Fibroblast of skin of left quadriceps (primary cell): ENCODE results near the gene CD4.
A peak's percentile ranks its signal among the peaks of the same experiment; 100 is the strongest.

Source experiments
- DNase-seq, 2 experiments: peaks; one replicate each; pipeline ENCODE4 v3.0.0-alpha.2; 2013; ENCODE audit warnings: low read depth in 2 of 2

The CD4 gene

DNA sequence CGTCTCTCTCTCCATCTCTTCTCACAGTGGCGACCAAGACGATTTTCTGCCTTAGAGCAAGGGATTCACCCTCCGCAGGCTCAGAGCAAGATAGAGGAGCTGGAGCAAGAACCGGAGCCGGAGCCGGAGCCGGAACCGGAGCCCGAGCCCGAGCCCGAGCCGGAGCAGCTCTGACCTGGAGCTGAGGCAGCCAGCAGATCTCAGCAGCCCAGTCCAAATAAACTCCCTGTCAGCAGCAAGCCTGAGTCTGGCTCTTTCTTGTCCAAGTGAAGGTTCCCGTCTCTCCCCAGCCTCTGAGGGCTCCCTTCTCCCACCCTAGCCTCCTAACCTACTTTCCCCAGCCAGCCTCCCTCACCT is 11.1 kb upstream of the CD4 start:
- DNase-seq, result no peak

DNA sequence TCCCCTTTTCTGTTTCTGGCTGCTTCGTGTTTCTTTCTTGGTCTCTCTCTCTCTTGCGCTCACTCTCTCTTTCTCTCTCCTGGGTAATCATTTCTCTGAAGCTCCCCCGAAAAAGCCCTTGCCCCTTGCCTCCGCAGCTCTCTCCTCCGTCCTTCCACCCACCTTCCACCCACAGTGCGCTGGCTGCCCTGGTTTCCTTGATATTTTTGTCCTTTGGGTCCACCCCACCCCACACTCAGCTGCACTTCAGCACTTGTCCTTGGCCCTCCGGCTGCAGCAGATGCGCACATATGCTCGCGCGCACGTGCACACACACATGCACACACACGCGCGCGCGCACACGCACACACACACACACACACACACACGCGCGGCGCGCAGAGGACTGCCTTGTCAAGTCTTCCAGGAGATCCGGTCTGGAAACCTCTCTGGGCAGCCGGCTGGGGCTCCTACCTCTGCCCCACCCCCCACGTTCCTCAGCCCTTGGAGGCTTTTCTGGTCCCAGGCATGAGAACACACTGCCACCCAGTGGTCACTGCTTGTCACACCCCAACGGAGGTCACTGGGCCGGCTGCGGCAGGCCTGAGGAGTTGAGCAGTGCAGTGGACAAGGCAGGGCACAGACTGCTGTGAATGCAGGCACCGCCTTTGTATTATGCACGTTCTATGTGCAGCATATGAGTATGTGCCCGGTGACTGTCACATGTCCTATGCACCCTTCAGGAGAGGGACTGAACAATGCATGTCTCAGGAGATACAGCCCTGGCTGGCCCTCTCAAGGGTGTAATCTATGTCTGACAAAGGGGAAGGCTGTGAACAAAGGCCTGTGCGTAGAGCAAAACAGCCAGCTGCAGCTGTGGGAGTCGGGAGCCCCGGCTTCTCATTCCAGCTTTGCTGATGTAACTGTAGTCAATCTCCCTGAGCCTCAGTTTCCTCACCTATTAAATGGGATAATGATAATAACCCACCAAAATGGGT is 10.5 kb upstream of the CD4 start:
- peak; percentile 80 for DNase-seq

DNA sequence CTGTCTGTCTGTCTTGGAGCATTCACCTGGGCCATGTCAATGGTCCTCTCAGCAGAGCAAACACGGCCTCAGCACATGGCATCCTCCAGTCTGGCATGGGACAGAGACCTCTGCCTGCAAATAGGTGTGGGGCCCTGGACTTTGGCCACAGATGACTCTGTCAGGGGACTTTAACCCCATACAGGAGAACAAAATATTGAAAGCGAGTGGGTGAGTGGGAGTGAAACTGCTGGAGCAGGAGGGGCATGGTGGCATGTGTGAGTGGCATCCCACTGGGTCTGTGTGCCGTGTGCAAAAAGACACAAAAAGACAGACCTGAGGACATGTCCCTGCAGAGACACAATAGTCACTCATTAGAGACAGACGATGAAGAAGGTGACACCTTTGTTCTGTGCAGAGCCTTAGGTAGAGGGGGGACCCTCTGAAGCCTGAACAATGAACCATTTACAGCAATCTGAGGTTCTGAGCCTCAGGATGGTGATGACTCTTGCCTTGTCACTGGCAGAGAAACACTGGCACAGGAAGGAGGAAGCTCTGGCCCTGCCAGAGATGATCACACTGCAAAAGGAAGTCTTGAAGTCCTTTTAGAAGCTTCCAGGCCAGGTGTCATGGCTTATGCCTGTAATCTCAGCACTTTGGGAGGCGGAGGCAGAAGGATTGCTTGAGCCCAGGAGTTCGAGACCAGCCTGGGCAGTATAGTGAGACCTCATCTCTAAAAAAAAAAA is 9.5 kb upstream of the CD4 start:
- DNase-seq, result no peak

DNA sequence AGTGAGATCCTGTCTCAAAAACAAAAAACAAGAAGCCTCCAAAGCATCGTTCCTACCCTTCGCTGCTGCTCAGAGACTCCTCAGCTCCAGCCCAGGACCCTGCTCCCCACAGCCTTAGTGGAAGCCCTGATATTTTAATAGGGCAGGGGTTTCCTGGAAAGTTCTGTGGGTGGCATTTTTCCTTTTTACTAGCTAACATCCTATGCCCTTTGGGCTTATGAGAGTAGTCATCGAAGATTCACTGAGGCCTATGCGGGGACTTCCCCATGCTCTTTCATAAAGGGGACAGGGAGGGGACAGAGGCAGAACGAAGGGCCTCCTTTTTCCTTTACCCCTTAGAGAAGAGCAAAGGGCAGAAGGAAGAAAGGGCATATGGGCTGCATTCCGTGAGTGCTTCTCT is 8.8 kb upstream of the CD4 start:
- no peak for DNase-seq

DNA sequence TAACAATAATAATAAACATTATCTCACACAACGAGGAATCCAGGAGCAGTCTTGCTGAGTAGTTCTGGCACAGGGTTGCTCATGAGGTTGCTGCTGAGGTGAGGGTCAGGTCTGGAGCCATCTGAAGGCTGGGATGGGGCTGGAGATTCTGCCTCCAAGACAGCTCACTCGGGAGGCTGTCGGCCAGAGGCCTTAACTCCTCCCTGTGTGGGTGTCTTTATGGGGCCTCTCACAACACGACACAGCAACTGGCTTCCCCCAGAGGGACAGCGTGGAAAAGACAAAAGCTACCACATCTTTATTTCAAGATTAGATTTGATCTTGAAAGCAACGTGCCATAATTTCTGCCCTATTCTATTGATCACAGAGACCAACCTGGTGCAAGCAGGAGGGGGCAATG is 7.2 kb upstream of the CD4 start:
- DNase-seq, result no peak

DNA sequence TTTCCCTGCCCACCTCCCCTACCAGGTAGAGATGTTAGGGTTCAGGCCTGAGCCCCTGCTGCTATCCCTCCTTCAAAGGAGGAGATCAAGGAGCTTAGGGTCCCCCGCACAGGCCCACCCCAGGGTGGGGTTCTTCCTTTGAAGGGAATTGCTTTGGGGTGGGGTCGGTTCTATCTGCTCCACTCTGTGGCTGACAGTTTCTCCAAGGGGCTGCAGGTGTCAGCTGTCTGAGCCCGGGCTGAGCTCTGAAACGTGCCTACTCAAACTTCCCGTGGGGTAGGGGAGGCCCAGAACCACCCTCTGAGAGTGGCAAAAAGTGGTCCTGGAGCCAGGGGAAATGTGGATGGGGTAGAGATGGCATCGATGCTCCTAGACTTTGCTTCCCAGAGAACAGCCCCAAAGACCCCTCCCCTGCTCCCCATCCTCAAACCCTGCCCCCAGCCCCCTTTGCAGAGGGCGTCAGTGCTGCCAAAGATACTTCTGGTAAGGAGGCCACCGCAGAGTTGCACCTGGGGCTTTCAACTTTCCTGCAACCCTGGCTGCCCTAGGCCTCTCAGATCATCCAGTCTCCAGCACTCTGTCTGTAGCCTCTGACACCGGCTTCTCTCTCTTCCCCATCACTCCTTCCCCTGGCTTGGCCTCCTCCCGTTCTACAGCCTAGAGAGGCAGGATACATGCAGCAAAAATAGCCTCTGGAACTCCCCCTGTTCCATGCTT is 6.3 kb upstream of the CD4 start:
- DNase-seq, result no peak

DNA sequence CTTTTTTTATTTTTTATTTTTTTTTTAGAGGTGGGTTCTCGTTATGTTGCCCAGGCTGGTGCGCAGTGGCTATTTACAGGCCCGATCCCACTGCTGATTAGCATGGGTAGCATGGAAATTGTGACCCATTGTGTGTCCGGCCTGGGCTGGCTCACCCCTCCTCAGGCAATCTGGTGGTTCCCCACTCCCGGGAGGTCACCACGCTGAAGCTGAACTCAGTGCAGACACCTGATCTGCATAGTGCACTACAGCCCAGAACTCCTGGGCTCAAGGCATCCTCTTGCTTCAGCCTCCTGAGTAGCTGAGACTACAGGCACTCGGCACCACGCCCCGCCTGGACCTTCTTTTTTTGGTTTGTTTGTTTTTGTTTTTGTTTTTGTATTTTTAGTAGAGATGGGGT is 5.5 kb upstream of the CD4 start:
- DNase-seq, result no peak

DNA sequence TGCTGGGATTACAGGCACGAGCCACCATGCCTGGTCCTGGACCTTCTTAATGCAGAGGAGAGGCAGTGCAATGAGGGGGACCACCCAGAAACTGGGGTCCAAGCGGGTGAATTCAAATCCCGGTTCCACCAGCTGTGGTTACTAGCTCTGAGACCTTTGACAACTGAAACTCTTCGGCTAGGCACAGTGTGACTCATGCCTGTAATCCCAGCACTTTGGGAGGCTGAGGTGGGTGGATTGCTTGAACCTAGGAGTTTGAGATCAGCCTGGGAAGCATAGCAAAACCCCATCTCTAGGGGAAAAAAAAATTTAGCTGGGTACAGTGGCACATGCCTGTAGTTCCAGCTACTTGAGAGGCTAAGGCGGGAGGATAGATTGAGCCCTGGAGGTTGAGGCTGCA is 5.0 kb upstream of the CD4 start:
- no peak for DNase-seq

DNA sequence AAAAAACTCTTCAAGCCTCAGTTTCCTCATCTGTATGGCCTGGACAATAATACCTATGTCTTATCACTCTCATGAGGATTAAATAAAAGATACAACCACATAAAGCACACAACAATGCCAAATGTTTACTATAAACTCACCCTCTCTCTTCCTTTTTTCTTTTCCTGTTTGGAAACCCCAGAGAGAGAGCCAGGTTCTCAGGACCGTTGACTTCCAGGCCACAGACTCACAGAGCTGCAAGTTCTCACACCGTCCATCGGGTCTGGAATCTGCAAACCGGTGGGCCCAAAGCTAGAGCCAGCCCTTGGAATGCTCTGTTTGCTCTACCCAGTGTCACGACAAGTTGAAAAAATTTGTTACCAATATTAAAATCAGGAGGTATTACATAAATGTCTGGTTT is 4.6 kb upstream of the CD4 start:
- no peak for DNase-seq

DNA sequence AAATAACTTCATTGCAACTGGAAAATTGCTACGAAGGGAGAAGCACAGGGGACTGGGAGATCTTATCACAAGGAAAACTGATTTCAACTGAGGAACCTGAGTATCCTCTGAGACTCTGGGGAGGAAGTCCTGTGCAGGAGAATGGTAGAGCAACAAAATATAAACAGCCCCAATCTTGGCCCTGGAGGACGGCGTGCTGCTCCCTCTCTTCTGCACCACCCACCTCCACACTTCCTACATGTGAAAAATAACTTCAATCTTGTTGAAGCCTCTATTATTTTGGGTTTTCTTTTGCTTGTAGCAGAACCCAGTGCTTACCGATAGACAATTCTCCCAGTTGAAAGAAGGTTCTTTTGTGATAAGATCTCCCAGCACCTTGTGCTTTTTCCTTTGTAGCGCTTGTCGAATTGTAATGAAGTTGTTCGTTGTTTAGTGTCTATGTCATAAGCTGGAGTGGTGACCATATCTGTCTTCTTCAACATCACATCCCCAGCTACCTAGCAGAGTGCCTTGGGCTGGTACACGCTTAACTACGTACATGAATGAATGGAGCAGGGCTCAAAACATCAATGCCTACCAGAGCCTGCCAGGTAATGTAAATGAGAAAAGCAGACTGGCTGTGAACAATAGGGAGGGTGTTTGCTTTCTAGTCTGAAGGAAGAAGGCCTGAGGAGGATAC is 2.8 kb upstream of the CD4 start:
- DNase-seq, result no peak

DNA sequence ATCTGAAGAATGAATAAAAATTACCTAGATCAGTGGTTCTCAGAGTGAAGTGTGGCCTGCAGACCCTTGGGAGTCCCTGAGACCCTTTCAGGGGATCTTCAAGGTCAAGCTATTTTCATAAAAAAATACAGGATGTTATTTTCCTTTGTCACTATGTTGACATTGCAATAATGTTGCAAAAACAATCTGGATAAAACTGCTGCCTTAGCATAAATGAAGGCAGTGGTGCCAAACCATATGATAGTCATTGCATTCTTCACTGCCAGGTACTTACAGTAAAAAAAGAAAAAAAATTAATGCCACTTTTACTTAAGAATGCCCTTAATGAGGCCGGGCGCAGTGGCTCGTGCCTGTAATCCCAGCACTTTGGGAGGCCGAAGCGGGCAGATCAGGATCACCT is 2.0 kb upstream of the CD4 start:
- no peak for DNase-seq

DNA sequence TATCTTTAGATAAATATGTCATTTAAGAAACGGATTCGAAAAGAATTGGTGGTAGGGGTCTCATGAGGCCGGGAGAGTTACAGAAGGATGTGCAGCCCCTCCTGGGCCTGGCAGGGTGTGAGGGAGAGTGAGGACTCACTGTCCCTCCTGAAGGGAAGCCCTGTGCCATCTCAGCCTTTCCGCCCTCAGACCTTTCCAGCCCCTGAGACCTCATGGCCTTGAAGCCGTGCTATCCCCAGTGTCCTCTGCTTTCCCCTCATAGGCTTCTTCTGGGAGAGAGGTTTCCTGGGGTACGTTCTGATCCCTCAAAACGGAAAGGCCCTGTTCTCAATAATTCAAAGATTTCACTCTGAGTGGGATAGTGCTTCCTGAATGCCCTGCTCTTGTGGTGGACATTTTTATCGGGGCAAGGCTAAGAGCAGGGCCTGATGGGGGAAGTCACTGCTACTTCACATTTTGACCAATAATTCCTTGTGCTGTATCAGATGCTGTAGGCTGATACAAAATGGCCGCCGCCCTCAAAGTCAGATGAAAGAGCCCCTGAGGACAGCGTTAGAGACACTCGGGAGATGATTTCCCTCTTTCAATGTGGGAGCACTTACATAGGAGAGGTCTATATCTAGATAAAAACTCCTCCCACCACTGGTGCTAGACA is 1.3 kb downstream of the CD4 start:
- no peak for DNase-seq

DNA sequence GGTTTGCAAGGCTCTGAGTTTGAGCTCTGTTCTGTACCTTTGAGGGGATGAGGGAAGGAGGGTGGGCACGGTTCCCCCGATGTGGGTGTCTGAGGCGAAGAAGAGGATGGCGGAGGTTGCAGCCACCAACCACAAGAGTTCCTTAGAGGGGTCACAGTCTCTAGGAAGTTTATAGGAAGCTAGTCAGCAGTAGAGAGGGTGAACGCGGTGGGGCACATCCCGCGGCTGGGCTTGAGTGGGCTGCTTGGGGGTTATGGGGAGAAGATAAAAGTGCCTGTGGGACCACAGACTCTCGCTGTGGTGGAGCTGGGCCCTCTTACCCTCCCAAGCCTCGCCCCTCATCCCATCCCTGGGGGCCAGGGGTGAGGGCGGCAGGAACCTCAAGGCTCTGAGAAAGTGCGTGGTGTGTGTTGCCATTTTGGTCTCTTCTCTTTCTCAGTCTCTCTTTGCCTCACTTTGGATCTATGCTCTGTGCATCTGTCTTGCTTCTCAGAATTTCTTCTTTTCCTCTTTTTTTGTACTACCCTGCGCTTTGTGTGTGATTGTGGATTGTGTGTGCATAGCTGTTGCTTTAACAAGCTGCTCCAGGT is 2.7 kb downstream of the CD4 start:
- no peak for DNase-seq

DNA sequence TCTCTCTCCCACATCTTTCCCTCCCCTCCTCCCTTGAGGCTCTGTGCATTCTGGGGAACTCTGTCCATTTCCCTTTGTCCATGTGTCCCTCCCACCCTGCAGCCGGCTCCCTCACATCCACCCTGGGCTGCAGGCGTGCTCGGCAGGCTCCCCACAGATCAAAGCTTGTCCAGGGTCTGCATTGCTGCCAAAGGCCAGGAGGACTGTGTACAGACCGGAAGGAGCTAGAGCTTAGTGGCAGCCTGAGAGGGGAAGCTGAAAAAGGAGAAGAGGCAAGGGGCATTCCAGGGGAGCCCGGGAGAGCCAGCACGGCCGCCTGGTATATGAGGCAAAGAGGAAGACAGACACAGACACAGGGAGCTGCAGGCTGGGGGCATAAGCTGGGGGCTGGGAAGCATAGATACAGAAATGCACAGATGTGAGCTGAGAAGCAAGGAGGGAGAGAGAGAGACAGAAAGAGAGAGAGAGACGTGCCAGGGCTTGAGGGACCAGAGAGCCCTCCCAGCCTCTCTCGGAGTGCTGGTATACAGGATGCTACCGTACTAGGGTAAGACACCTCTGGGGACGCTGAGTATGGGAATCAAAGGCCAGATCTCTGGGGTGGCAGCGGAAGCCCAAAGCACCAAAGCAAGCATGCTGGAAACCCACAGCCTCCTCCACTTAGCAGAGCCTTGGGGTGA is 3.3 kb downstream of the CD4 start:
- DNase-seq, result no peak

DNA sequence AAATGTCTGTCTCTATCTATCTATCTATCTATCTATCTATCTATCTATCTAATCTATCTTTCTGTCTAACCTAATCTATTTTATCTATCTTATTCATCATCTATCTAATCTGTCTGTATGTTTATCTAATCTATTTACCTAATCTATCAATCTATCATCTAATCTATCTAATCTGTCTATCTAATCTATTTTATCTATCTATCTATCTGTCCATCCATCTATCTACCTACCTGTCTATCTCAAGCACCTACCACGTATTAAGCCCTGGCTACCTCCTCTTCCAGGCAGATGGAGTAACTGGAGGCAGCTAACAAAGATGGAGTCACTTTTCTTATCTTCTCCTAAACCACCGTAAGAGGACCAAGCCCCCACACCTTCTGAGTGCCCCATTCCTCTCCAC is 5.8 kb downstream of the CD4 start:
- DNase-seq, result no peak

DNA sequence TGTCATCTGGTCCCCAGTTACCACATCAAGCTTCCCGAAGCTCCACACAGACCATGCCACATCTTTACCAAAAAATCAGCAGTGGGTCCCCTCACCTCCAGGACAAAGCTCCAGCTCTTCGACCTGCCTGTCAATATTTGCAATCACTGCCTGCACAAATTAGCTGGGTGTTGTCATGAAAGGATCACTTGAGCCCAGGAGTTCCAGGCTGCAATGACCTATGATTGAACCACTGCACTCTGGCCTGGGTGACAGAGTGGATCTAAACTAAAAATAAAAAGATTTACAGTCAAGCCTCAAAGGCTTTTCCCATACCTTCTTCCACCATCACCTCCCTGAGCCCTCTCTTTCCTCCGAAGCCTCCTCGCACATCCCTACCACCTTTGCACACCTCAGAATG is 7.2 kb downstream of the CD4 start:
- DNase-seq, result no peak

DNA sequence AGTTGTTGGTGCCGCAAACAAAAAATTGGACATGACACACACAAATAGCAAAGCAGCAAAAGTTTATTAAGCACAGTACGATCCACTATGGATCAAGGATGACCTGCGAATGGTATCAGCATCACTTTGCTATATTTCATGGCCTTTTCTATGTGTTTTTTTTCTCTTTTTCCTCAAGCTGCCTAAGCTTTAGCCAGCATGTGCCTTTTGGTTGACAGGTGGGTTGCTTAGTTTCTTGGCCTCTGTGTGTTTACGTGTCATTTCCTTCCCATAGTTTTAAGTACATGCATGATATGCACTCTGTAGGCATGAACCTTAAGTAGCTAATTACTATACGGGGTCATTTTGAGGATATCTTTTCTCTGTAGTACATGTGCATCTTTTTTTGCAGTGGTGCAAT is 9.8 kb downstream of the CD4 start:
- no peak for DNase-seq

DNA sequence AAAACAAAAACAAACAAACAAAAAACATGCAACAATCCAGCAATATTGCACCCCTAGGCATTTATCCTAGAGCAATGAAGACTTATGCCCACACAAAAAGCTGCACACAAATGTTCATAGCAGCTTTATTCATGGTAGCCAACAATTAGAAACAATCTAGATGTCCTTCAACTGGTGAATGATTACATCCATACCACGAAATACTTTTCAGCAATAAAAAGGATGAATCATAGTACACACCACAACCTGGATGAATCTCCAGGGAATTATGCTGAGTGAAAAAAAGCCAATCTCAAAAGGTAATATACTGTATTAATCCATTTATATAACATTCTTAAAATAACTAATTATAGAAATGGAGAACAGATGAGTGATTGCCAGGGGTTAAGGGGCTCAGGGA is 17.8 kb downstream of the CD4 start:
- no peak for DNase-seq

DNA sequence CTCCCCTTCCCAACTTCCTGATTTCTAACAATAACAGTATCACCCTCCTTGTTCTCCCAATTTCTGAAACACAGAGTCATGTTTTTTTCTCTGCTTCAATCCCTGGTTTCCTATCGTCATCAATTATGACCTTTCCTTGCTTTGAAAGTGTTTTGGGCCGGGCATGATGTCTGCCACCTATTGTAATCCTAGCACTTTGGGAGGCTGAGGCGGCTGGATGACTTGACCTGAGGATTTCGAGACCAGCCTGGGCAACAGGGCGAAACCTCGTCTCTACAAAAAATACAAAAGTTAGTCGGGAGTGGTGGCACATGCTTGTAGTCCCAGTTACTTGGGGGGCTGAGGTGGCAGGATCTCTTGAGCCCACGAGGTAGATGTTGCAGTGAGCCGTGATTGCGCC is 19.7 kb downstream of the CD4 start:
- no peak for DNase-seq

DNA sequence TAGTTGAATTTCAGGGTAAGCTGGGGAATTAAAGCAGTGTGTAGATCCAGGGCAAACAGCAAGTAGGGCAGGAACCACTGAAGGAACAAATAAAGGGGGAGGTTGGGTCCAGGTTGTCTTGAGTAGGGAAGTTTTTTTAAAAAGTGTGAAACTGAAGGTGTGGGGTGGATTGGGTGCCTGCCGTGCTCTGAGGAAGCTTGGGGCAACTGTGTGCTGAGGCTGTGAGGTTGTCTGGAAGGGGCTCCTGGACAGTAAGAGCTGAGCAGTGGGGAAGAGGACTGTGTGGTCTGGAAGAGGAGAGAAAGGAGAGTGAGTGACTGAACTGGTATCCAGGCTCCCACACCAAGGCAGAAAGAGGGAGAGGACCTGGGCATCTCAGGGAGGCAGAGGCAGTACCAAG is 21.4 kb downstream of the CD4 start:
- DNase-seq, result no peak

DNA sequence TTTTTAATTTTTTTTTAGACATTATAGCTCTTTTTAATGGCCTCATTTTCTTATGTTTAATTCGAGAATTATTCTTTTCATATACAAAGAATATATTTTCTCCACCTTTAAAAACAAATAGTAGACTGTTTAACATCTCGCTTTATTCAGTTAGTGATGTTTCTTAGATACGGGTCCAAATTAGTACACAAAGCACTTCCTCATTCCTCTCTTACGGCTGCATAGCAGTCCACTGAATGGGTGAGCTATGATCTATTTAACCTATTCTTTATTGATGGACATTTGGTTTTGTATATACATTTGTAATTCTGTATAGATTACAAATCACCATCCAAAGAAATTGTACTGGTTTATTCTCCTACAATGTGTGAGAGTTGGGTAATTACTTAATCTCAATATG is 24.0 kb downstream of the CD4 start:
- DNase-seq, result no peak
